ENCODE results near the gene PTGDS. TPM values are rescaled to one million over a fixed set of nuclear protein-coding genes. Genes with fewer than 3 reads are reported as not detected.

The PTGDS gene
- total and polyA plus RNA-seq, 12 donors: 1.1 to 812 (median 219) TPM

DNA sequence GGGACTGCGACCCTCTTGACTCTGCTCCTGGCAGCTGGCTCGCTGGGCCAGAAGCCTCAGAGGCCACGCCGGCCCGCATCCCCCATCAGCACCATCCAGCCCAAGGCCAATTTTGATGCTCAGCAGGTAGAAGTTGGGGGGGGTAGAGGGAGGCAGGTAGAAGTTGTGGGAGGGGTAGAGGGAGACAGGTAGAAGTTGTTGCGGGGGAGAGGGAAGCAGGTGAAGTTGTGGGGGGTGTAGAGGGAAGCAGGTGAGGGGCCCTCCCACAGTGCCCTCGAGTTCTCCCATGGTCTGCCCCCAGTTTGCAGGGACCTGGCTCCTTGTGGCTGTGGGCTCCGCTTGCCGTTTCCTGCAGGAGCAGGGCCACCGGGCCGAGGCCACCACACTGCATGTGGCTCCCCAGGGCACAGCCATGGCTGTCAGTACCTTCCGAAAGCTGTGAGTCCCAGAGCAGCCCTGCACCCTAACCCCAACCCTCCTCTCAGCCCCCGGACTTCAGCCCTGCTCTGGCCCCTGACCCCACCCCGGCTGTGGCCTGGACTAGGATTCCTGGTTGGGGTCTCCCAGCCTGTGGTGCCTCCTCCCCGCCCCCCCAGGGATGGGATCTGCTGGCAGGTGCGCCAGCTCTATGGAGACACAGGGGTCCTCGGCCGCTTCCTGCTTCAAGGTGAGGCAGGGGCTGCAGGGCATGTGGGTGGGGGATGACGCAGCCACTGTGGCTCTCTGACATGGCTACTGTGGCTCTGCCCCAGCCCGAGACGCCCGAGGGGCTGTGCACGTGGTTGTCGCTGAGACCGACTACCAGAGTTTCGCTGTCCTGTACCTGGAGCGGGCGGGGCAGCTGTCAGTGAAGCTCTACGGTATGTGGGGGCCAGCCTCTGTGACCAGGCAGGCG lies 31.7 kb upstream of the PTGDS start:
- DNase-seq: peak in 2 of 7 donors; percentile 36 to 52
- TF ChIP-seq POLR2A (IDR thresholded peaks at IDR 0.05): no peak
- TF ChIP-seq, protein P1, sequence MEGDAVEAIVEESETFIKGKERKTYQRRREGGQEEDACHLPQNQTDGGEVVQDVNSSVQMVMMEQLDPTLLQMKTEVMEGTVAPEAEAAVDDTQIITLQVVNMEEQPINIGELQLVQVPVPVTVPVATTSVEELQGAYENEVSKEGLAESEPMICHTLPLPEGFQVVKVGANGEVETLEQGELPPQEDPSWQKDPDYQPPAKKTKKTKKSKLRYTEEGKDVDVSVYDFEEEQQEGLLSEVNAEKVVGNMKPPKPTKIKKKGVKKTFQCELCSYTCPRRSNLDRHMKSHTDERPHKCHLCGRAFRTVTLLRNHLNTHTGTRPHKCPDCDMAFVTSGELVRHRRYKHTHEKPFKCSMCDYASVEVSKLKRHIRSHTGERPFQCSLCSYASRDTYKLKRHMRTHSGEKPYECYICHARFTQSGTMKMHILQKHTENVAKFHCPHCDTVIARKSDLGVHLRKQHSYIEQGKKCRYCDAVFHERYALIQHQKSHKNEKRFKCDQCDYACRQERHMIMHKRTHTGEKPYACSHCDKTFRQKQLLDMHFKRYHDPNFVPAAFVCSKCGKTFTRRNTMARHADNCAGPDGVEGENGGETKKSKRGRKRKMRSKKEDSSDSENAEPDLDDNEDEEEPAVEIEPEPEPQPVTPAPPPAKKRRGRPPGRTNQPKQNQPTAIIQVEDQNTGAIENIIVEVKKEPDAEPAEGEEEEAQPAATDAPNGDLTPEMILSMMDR (IDR thresholded peaks at IDR 0.05): no peak
- intact Hi-C loops (cut with DNase I): loop anchor here (10.0 kb wide), 3 partner anchors 61 to 101 kb away; partner anchors contain the start of genes AJM1 (in 1 of the 2), MAMDC4 (in 1 of the 2), PHPT1 (in 1 of the 2) and TRAF2 (in 1 of the 2)
- Histone ChIP-seq H3K4me3 (no peak overlapping the region), H3K27ac (no peak overlapping the region), H3K9me3 (replicated peaks in 1 of 3) (no peaks in the 10 kb centered on the region), H3K4me1 (replicated peaks in 1 of 2) (peaks cover 23 to 28% of the 10 kb centered on the region in 2 donors), H3K27me3 (no peaks in the 10 kb centered on the region), H3K36me3 (replicated peaks in 1 of 2) (peaks cover 0 to 24% of the 10 kb centered on the region in 2 donors)
- WGBS, 4 donors: 86 to 93% (median 89%) methylated on average over 6 to 30 of the region's 30 CpGs

- intact Hi-C loops (cut with DNase I): loop anchor here (10.0 kb wide), 3 partner anchors 62 to 102 kb away; partner anchors contain the start of genes AJM1 (in 1 of the 2), MAMDC4 (in 1 of the 2), PHPT1 (in 1 of the 2) and TRAF2 (in 1 of the 2)
- Histone ChIP-seq H3K36me3 (replicated peaks in 1 of 2) (peaks cover 0 to 16% of the 10 kb centered on the region in 2 donors), H3K4me1 (replicated peaks in 1 of 2) (peaks cover 24 to 27% of the 10 kb centered on the region in 2 donors), H3K9me3 (replicated peaks in 1 of 3) (no peaks in the 10 kb centered on the region), H3K4me3 (no peak overlapping the region), H3K27me3 (no peaks in the 10 kb centered on the region), H3K27ac (no peak overlapping the region)
- TF ChIP-seq POLR2A (IDR thresholded peaks at IDR 0.05): no peak
- TF ChIP-seq, protein P1 (IDR thresholded peaks at IDR 0.05): no peak
- WGBS, 4 donors: 81 to 93% (median 86%) methylated on average over 13 to 27 of the region's 27 CpGs
- peak in 1 of 7 donors; percentile 34 for DNase-seq
Observed at GRCh38 chr9:136946228-136947027, 30.9 kb upstream of the PTGDS start.

DNA sequence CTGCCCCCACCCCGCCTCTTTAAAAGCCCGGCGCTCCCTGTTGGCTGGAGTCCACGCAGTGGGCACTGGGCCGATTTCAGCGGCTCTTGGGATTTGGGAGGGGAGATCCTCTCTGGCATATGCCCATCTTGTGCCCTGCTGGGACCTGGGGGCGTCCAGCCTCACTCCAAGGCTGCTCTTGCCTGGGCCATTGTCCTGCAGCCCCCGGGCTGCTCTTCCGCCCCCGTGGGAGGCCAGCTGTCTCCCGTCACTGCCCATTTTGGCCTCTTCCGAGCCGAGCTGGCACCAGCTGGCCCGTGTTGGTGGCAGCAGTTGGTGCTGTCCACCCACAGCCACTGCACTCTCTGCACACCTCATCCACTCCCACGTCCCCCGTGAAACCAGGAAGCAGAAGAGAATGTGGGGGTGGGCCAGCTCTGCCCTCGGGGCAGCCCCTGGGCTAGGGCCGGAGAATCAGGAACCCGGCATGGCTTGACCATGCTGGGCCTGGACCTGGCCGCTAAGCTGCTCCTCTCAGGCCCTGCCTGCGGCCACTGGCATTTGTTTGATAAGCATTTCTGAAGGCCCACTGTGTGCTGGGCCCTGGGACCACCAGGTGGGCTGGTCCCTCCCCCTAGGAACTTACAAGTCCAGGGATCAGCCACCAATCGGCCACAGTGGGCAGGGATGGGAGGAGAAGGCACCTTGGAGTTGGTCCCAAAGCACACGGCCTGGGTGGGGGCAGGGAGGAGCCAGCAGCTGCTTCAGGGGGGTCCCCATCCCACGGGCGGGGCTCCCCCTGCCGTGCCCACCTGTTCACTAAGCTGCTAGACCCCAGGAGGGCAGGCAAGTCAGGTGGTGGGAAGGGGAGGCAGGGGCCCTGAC lies 30.0 kb upstream of the PTGDS start:
- TF ChIP-seq POLR2A (IDR thresholded peaks at IDR 0.05): no peak
- TF ChIP-seq, protein P1 (IDR thresholded peaks at IDR 0.05): no peak
- no peak overlapping the region for H3K4me3 ChIP-seq
- H3K4me1 ChIP-seq (replicated peaks in 1 of 2): peaks cover 24 to 36% of the 10 kb centered on the region in 2 donors
- H3K27me3 ChIP-seq: no peaks in the 10 kb centered on the region
- H3K9me3 ChIP-seq (replicated peaks in 1 of 3): no peaks in the 10 kb centered on the region
- intact Hi-C loops (cut with DNase I): loop anchor here (10.0 kb wide), 3 partner anchors 62 to 102 kb away; partner anchors contain the start of genes AJM1 (in 1 of the 2), MAMDC4 (in 1 of the 2), PHPT1 (in 1 of the 2) and TRAF2 (in 1 of the 2)
- H3K36me3 ChIP-seq (replicated peaks in 1 of 2): peaks cover 0 to 7% of the 10 kb centered on the region in 2 donors
- H3K27ac ChIP-seq: peak overlapping the region in 1 of 5 donors; percentile 31
- WGBS, 4 donors: 67 to 84% (median 71%) methylated on average over 6 to 26 of the region's 26 CpGs
- peak in 1 of 7 donors; percentile 15 for DNase-seq

Measured in adrenal gland (tissue), 12 donors.